HG03095 (cell line): ENCODE measurements around the gene HDDC2.
"Not testable (repeated sequence)": the region's sequence is repeated elsewhere in the genome, so short reads cannot be mapped to it uniquely, and the experiment has no call there.

Experiments used
- ATAC-seq: cut with Tn5 transposase; IDR thresholded peaks from one replicate; pipeline ENCODE4 v1.9.1; 2021; ENCODE audit warnings: moderate library complexity; ENCODE audit not compliant: unreplicated experiment

The HDDC2 gene

GRCh38 chr6:125307150-125307838, 5.5 kb upstream of the HDDC2 start:
- ATAC-seq, result no peak

GRCh38 chr6:125306756-125307149, 5.0 kb upstream of the HDDC2 start:
- ATAC-seq, result no peak

- no peak for ATAC-seq
Observed at GRCh38 chr6:125304970-125305660, 3.3 kb upstream of the HDDC2 start.

- no peak for ATAC-seq
Observed at GRCh38 chr6:125303512-125303854, 1.7 kb upstream of the HDDC2 start.

GRCh38 chr6:125302840-125303511, 1.2 kb upstream of the HDDC2 start:
- ATAC-seq, result no peak

- no peak for ATAC-seq
Observed at GRCh38 chr6:125300992-125301434, 754 bp downstream of the HDDC2 start.

- no peak for ATAC-seq
Observed at GRCh38 chr6:125299257-125299656, 2.5 kb downstream of the HDDC2 start.

- ATAC-seq, result no peak
Observed at GRCh38 chr6:125296471-125296870, 5.3 kb downstream of the HDDC2 start.

GRCh38 chr6:125294925-125295324, 6.8 kb downstream of the HDDC2 start:
- ATAC-seq, result no peak

- no peak for ATAC-seq
Observed at GRCh38 chr6:125294036-125294435, 7.7 kb downstream of the HDDC2 start.

- ATAC-seq, result no peak
Observed at GRCh38 chr6:125293587-125293986, 8.2 kb downstream of the HDDC2 start.

- no peak for ATAC-seq
Observed at GRCh38 chr6:125287718-125288117, 14.0 kb downstream of the HDDC2 start.

- ATAC-seq, result no peak
Observed at GRCh38 chr6:125285936-125286335, 15.8 kb downstream of the HDDC2 start.

- ATAC-seq, result no peak
Observed at GRCh38 chr6:125285353-125285752, 16.4 kb downstream of the HDDC2 start.

- not testable (repeated sequence) for ATAC-seq
Observed at GRCh38 chr6:125282470-125282869, 19.3 kb downstream of the HDDC2 start.

GRCh38 chr6:125280370-125281035, 21.3 kb downstream of the HDDC2 start:
- not testable (repeated sequence) for ATAC-seq

GRCh38 chr6:125279961-125280360, 21.8 kb downstream of the HDDC2 start:
- no peak for ATAC-seq

- no peak for ATAC-seq
Observed at GRCh38 chr6:125277838-125278237, 23.9 kb downstream of the HDDC2 start.

GRCh38 chr6:125275779-125276178, 26.0 kb downstream of the HDDC2 start:
- ATAC-seq, result no peak

GRCh38 chr6:125274935-125275334, 26.8 kb downstream of the HDDC2 start:
- ATAC-seq, result no peak

GRCh38 chr6:125273965-125274364, 27.8 kb downstream of the HDDC2 start:
- ATAC-seq, result no peak

GRCh38 chr6:125273251-125273650, 28.5 kb downstream of the HDDC2 start:
- ATAC-seq, result no peak
